ENCODE measurements around the gene RAB11FIP3.
A peak's percentile ranks its signal among the peaks of the same experiment; 100 is the strongest.

Gene RAB11FIP3

DNA sequence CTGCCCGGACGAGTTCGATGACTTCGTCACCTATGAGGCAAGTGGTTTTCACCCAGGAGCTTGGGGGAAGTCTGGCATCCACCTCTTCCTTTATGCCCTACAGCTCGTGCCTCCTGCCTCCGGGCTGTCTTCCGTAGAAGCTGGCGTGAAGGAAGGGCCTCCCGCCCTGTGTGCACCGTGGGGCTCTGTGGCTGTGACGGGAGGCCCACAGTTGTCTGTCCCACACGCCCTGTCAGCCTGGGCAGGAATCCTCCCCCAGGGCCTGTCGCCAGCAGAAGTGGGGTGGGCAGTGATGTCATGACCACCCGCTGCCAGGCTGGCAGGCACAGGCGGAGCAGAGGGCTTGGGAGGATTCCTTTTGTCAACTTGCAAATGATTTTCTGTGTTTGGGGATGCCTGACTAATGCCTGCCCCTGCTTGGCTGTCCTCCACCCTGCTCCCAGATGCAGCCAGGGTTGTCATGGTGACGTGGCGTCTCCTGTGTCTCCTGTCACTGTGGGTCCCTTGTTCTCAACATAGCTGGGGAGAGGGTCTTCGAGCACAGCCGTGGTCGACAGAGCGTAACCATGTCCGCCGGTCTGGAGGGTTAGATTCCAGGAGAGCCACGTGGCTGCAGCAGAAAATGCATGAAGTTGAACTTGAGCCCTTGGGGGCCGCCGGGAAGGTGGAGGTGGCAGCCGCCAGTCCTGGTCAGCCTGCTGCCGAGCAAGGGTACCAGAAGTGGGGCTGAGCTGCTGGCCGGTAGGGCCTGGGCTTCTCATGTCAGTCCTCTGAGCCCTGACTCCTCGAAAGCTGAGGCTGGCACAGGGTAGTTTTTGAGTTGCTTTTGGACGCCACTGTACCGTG lies 46.1 kb downstream of the RAB11FIP3 start:
- H3K14ac ChIP-seq (ENCODE audit: low read length in 2 of 2): no peak overlapping the region
- peak overlapping the region; percentile 28 for H4K8ac ChIP-seq (ENCODE audit: low read length)
- no peak overlapping the region for H3K4ac ChIP-seq (ENCODE audit: low read depth in 1 of 2, low read length in 2 of 2)
- peaks cover 11 to 21% of the 10 kb centered on the region in 2 experiments for H3K36me3 ChIP-seq (ENCODE audit: control insufficient read depth in 1 of 2, insufficient read depth in 2 of 2, low read depth in 1 of 2, low read length in 2 of 2)
- peaks cover 46% of the 10 kb centered on the region for H3K4me1 ChIP-seq (ENCODE audit: control insufficient read depth, insufficient read depth, low read depth, low read length)
- peaks cover 26% of the 10 kb centered on the region for H3K79me1 ChIP-seq (replicated peaks; ENCODE audit: low read length, poor library complexity, severe bottlenecking)
- no peak overlapping the region for H3K9ac ChIP-seq (ENCODE audit: low read length)
- DNase-seq: no peak
- no peak overlapping the region for H3K23ac ChIP-seq (ENCODE audit: low read length in 2 of 2)
- no peak overlapping the region for H2BK5ac ChIP-seq (ENCODE audit: low read depth, low read length, poor library complexity, severe bottlenecking)
- no peak overlapping the region for H2AFZ ChIP-seq (ENCODE audit: low read depth, low read length)
- no peak overlapping the region for H2BK120ac ChIP-seq (ENCODE audit: low read depth, low read length)
- 90% methylated on average over 32 of the region's 32 CpGs for WGBS
- H2BK15ac ChIP-seq (ENCODE audit: low read depth, poor library complexity, severe bottlenecking): no peak overlapping the region
- H4K91ac ChIP-seq (ENCODE audit: low read length): no peak overlapping the region
- H3K9me3 ChIP-seq (ENCODE audit: control insufficient read depth, low read length): no peaks in the 10 kb centered on the region
- H3K18ac ChIP-seq (ENCODE audit: low read depth in 1 of 2, low read length in 2 of 2): no peak overlapping the region
- no peak overlapping the region for H3K4me3 ChIP-seq (ENCODE audit: insufficient read depth in 1 of 2, low read depth in 1 of 2, low read length in 2 of 2)
- peak overlapping the region; percentile 8 for H3K4me2 ChIP-seq (ENCODE audit: low read length, poor library complexity, severe bottlenecking)
- H3K27me3 ChIP-seq (ENCODE audit: control insufficient read depth in 1 of 2, insufficient read depth in 1 of 2, low read length in 2 of 2): no peaks in the 10 kb centered on the region
- H3K27ac ChIP-seq (ENCODE audit: low read length, poor library complexity, severe bottlenecking): peak overlapping the region; percentile 39
- no peak overlapping the region for H2BK12ac ChIP-seq (ENCODE audit: low read length in 2 of 2)
- peak overlapping the region; percentile 76 for H2AK5ac ChIP-seq (ENCODE audit: low read length, severe bottlenecking)

DNA sequence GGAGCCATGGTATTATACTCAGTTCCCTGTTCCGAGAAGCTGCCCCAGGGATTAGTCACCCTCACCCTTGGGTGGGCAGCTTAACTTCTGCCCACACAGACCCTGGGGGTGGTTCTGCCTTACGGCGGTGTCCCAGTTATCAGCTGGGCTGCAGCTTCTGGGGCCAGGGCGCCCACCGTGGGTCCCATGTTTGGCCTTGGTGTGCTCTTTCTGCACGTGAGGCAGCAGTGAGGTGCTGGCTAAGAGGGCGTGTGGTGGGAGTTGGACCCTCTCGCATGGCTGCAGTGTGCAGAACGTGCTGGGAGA lies 46.7 kb downstream of the RAB11FIP3 start:
- Histone ChIP-seq H3K27me3 (ENCODE audit: control insufficient read depth in 1 of 2, insufficient read depth in 1 of 2, low read length in 2 of 2) (no peaks in the 10 kb centered on the region), H3K79me1 (replicated peaks; ENCODE audit: low read length, poor library complexity, severe bottlenecking) (peaks cover 21% of the 10 kb centered on the region), H3K18ac (ENCODE audit: low read depth in 1 of 2, low read length in 2 of 2) (no peak overlapping the region), H2BK12ac (ENCODE audit: low read length in 2 of 2) (no peak overlapping the region), H3K4me1 (ENCODE audit: control insufficient read depth, insufficient read depth, low read depth, low read length) (peaks cover 45% of the 10 kb centered on the region), H3K4ac (ENCODE audit: low read depth in 1 of 2, low read length in 2 of 2) (no peak overlapping the region), H3K9ac (ENCODE audit: low read length) (no peak overlapping the region), H3K9me3 (ENCODE audit: control insufficient read depth, low read length) (no peaks in the 10 kb centered on the region), H4K8ac (ENCODE audit: low read length) (no peak overlapping the region), H2BK5ac (ENCODE audit: low read depth, low read length, poor library complexity, severe bottlenecking) (no peak overlapping the region), H2AK5ac (ENCODE audit: low read length, severe bottlenecking) (peak overlapping the region; percentile 51), H3K27ac (ENCODE audit: low read length, poor library complexity, severe bottlenecking) (no peak overlapping the region), H4K91ac (ENCODE audit: low read length) (no peak overlapping the region), H3K14ac (ENCODE audit: low read length in 2 of 2) (no peak overlapping the region), H2BK15ac (ENCODE audit: low read depth, poor library complexity, severe bottlenecking) (no peak overlapping the region), H2AFZ (ENCODE audit: low read depth, low read length) (no peak overlapping the region), H3K4me2 (ENCODE audit: low read length, poor library complexity, severe bottlenecking) (no peak overlapping the region), H3K23ac (ENCODE audit: low read length in 2 of 2) (no peak overlapping the region), H3K36me3 (ENCODE audit: control insufficient read depth in 1 of 2, insufficient read depth in 2 of 2, low read depth in 1 of 2, low read length in 2 of 2) (peaks cover 11 to 16% of the 10 kb centered on the region in 2 experiments), H3K4me3 (ENCODE audit: insufficient read depth in 1 of 2, low read depth in 1 of 2, low read length in 2 of 2) (no peak overlapping the region), H2BK120ac (ENCODE audit: low read depth, low read length) (no peak overlapping the region)
- WGBS: 94% methylated on average over 9 of the region's 9 CpGs
- no peak for DNase-seq

DNA sequence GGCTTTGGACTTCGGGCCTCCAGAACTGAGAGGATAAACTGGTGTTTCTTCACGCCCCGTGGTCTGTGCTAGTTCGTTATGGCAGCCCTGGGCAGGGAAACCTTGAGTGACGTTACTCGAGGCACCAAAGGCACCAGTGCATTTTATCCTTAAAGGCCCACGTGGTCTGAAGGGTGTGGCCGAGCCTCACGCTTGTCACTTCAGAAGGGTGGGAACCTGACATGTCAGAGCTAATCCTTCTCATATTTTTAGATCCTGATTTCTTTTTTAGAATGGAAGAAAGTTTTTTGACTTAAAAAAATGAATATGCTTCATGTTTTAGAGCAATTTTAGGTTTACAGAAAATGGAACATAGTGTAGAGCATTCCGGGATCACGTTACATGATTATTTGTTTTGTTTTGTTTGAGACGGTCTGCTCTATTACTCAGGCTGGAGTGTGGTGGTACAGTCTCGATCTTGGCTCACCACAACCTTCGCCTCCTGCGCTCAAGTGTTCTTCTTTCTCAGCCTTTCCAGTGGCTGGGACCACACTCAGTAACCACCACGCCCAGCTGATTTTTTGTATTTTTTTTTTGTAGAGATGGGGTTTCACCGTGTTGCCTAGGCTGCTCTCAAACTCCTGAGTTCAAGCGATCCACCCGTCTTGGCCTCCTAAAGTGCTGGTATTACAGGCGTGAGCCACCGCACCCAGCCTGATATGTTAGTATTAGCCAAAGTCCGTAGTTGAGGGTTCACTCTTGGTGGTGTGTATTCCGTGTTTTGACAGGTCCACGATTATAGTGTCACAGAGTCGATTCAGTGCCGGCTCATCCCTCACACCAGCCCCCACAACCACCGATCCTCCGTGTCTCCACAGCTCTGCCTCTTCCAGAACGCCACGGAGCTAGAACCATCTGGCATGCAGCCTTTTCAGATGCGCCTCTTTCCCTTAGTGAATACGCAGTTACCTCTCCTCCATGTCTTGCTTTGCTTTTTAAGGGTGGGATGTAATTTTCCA lies 47.9 kb downstream of the RAB11FIP3 start:
- Histone ChIP-seq H3K9me3 (ENCODE audit: control insufficient read depth, low read length) (no peaks in the 10 kb centered on the region), H3K4me1 (ENCODE audit: control insufficient read depth, insufficient read depth, low read depth, low read length) (peaks cover 51% of the 10 kb centered on the region)
- WGBS: 93% methylated on average over 30 of the region's 32 CpGs

More for the DNA sequence above, 47.9 kb downstream of the RAB11FIP3 start:
- H2BK120ac ChIP-seq (ENCODE audit: low read depth, low read length): no peak overlapping the region
- DNase-seq: no peak
- no peak overlapping the region for H2BK5ac ChIP-seq (ENCODE audit: low read depth, low read length, poor library complexity, severe bottlenecking)
- no peak overlapping the region for H4K8ac ChIP-seq (ENCODE audit: low read length)
- no peak overlapping the region for H3K4me2 ChIP-seq (ENCODE audit: low read length, poor library complexity, severe bottlenecking)
- no peak overlapping the region for H3K4ac ChIP-seq (ENCODE audit: low read depth in 1 of 2, low read length in 2 of 2)
- H2BK12ac ChIP-seq (ENCODE audit: low read length in 2 of 2): no peak overlapping the region
- no peak overlapping the region for H3K4me3 ChIP-seq (ENCODE audit: insufficient read depth in 1 of 2, low read depth in 1 of 2, low read length in 2 of 2)
- H2BK15ac ChIP-seq (ENCODE audit: low read depth, poor library complexity, severe bottlenecking): no peak overlapping the region
- no peak overlapping the region for H3K23ac ChIP-seq (ENCODE audit: low read length in 2 of 2)
- H2AFZ ChIP-seq (ENCODE audit: low read depth, low read length): no peak overlapping the region
- no peak overlapping the region for H3K9ac ChIP-seq (ENCODE audit: low read length)
- no peaks in the 10 kb centered on the region for H3K27me3 ChIP-seq (ENCODE audit: control insufficient read depth in 1 of 2, insufficient read depth in 1 of 2, low read length in 2 of 2)
- H4K91ac ChIP-seq (ENCODE audit: low read length): peak overlapping the region; percentile 25
- no peak overlapping the region for H3K14ac ChIP-seq (ENCODE audit: low read length in 2 of 2)
- peaks cover 11 to 16% of the 10 kb centered on the region in 2 experiments for H3K36me3 ChIP-seq (ENCODE audit: control insufficient read depth in 1 of 2, insufficient read depth in 2 of 2, low read depth in 1 of 2, low read length in 2 of 2)
- no peak overlapping the region for H2AK5ac ChIP-seq (ENCODE audit: low read length, severe bottlenecking)
- no peak overlapping the region for H3K18ac ChIP-seq (ENCODE audit: low read depth in 1 of 2, low read length in 2 of 2)
- H3K79me1 ChIP-seq (replicated peaks; ENCODE audit: low read length, poor library complexity, severe bottlenecking): peaks cover 18% of the 10 kb centered on the region
- no peak overlapping the region for H3K27ac ChIP-seq (ENCODE audit: low read length, poor library complexity, severe bottlenecking)

Data from mesenchymal stem cell (in vitro differentiated cells and primary cell).